H9 (cell line): Measurements from ENCODE around the gene OR2V1. TPM values are rescaled to one million over a fixed set of nuclear protein-coding genes. Genes with fewer than 3 reads are reported as not detected.

Experiments used
- DNase-seq: peaks from one replicate; pipeline ENCODE4 v3.0.0-alpha.2; 2017
- H2AFZ ChIP-seq: one replicate; pipeline ENCODE4 v1.6.1; 2013; ENCODE audit warnings: mild to moderate bottlenecking, low read length, control low read depth, moderate library complexity
- H2AK5ac ChIP-seq: 2 replicates; pipeline ENCODE4 v1.6.1; 2013; ENCODE audit warnings: low read length, control low read depth, mixed read lengths; ENCODE audit not compliant: insufficient read length
- H2BK120ac ChIP-seq: one replicate; pipeline ENCODE4 v1.6.1; 2013; ENCODE audit warnings: low read depth, mild to moderate bottlenecking, low read length, control low read depth, inconsistent platforms; ENCODE audit not compliant: poor library complexity, severe bottlenecking
- H2BK12ac ChIP-seq: 2 replicates; pipeline ENCODE4 v1.6.1; 2013; ENCODE audit warnings: low read length, control low read depth, mixed read lengths, low read depth; ENCODE audit not compliant: insufficient read length
- H2BK15ac ChIP-seq: 2 replicates; pipeline ENCODE4 v1.6.1; 2013; ENCODE audit warnings: low read depth, low read length, control low read depth
- H2BK20ac ChIP-seq: one replicate; pipeline ENCODE4 v1.6.1; 2013; ENCODE audit warnings: low read depth, mild to moderate bottlenecking, low read length, control low read depth, inconsistent platforms; ENCODE audit not compliant: poor library complexity, severe bottlenecking
- H2BK5ac ChIP-seq: 2 replicates; pipeline ENCODE4 v1.6.1; 2013; ENCODE audit warnings: low read length, control low read depth, mixed read lengths; ENCODE audit not compliant: insufficient read length
- H3K14ac ChIP-seq: 2 replicates; pipeline ENCODE4 v1.6.1; 2013; ENCODE audit warnings: low read length, control low read depth; ENCODE audit not compliant: insufficient read depth
- H3K18ac ChIP-seq: 2 replicates; pipeline ENCODE4 v1.6.1; 2013; ENCODE audit warnings: low read depth, mild to moderate bottlenecking, mixed read lengths, low read length, control low read depth; ENCODE audit not compliant: insufficient read length
- H3K23ac ChIP-seq: 2 replicates; pipeline ENCODE4 v1.6.1; 2013; ENCODE audit warnings: low read length, control low read depth, mixed read lengths, low read depth; ENCODE audit not compliant: insufficient read length
- H3K23me2 ChIP-seq: 2 replicates; pipeline ENCODE4 v1.6.1; 2013; ENCODE audit warnings: low read depth, mild to moderate bottlenecking, mixed read lengths, low read length, control low read depth; ENCODE audit not compliant: insufficient read length, poor library complexity, severe bottlenecking
- H3K27ac ChIP-seq: 2 replicates; pipeline ENCODE4 v1.5.1; 2013; ENCODE audit warnings: low read length, control low read depth, mixed read lengths, low read depth; ENCODE audit not compliant: insufficient read length
- H3K27me3 ChIP-seq: 2 replicates; pipeline ENCODE4 v1.6.1; 2013; ENCODE audit warnings: low read length, control low read depth, inconsistent platforms; ENCODE audit not compliant: insufficient read depth
- H3K4ac ChIP-seq: 2 replicates; pipeline ENCODE4 v1.6.1; 2013; ENCODE audit warnings: low read depth, mild to moderate bottlenecking, control low read depth, inconsistent platforms, low read length, moderate library complexity
- H3K4me1 ChIP-seq: 2 replicates; pipeline ENCODE4 v1.6.1; 2013; ENCODE audit warnings: low read length, control low read depth, inconsistent platforms; ENCODE audit not compliant: insufficient read depth
- H3K4me2 ChIP-seq: 2 replicates; pipeline ENCODE4 v1.6.1; 2013; ENCODE audit warnings: low read length, control low read depth, mixed read lengths; ENCODE audit not compliant: insufficient read length, insufficient read depth
- H3K56ac ChIP-seq: 2 replicates; pipeline ENCODE4 v1.6.1; 2013; ENCODE audit warnings: low read depth, mild to moderate bottlenecking, mixed read lengths, low read length, control low read depth; ENCODE audit not compliant: insufficient read length
- H3K79me1 ChIP-seq: 2 replicates; pipeline ENCODE4 v1.6.1; 2013; ENCODE audit warnings: low read depth, mild to moderate bottlenecking, moderate library complexity, low read length, control low read depth, inconsistent platforms; ENCODE audit not compliant: insufficient read depth, poor library complexity, severe bottlenecking
- H3K79me2 ChIP-seq: 2 replicates; pipeline ENCODE4 v1.6.1; 2013; ENCODE audit warnings: low read length, control low read depth, inconsistent platforms; ENCODE audit not compliant: insufficient read depth
- H3K9ac ChIP-seq: 2 replicates; pipeline ENCODE4 v1.6.1; 2013; ENCODE audit warnings: low read length, control low read depth, mixed read lengths; ENCODE audit not compliant: insufficient read length; ENCODE audit errors: extremely low read depth
- H3K9me3 ChIP-seq: one replicate; pipeline ENCODE4 v1.6.1; 2013; ENCODE audit warnings: low read depth, low read length, inconsistent platforms; ENCODE audit not compliant: control insufficient read depth
- H3T11ph ChIP-seq: one replicate; pipeline ENCODE4 v1.6.1; 2013; ENCODE audit warnings: mild to moderate bottlenecking, low read length, control low read depth, inconsistent platforms
- H4K20me1 ChIP-seq: one replicate; pipeline ENCODE4 v1.6.1; 2013; ENCODE audit not compliant: control insufficient read depth, insufficient read length, insufficient read depth
- H4K5ac ChIP-seq: 2 replicates; pipeline ENCODE4 v1.6.1; 2013; ENCODE audit warnings: low read depth, mild to moderate bottlenecking, mixed read lengths, low read length, control low read depth; ENCODE audit not compliant: insufficient read length
- H4K8ac ChIP-seq: replicated peaks from 2 replicates; pipeline ENCODE4 v1.6.1; 2013; ENCODE audit warnings: low read length, control low read depth, mixed read lengths, low read depth; ENCODE audit not compliant: insufficient read length
- H4K91ac ChIP-seq: 2 replicates; pipeline ENCODE4 v1.6.1; 2013; ENCODE audit warnings: low read depth, mild to moderate bottlenecking, moderate library complexity, mixed read lengths, low read length, control low read depth; ENCODE audit not compliant: insufficient read length
- H3K27ac Mint-ChIP-seq, 3 experiments: 2 replicates in 2 of 3; 3 replicates in 1 of 3; pipeline ENCODE4 v1.8.0; 2020 to 2021; ENCODE audit warnings: mixed read lengths in 3 of 3, mild to moderate bottlenecking in 1 of 3, moderate library complexity in 1 of 3
- H3K27me3 Mint-ChIP-seq: 2 replicates; pipeline ENCODE4 v1.8.0; 2021; ENCODE audit warnings: low read depth, mild to moderate bottlenecking, moderate library complexity, mixed read lengths
- H3K36me3 Mint-ChIP-seq, 3 experiments: 2 replicates in 2 of 3; 3 replicates in 1 of 3; pipeline ENCODE4 v1.8.0; 2020 to 2021; ENCODE audit warnings: low read depth in 3 of 3, mixed read lengths in 3 of 3; ENCODE audit not compliant: insufficient read depth in 1 of 3
- H3K4me1 Mint-ChIP-seq, 2 experiments: 2 replicates each; pipeline ENCODE4 v1.8.0; 2020; ENCODE audit warnings: mixed read lengths in 2 of 2
- H3K4me3 Mint-ChIP-seq, 2 experiments: 2 replicates in 1 of 2; 3 replicates in 1 of 2; pipeline ENCODE4 v1.8.0; 2020 to 2021; ENCODE audit warnings: mild to moderate bottlenecking in 2 of 2, mixed read lengths in 2 of 2, moderate library complexity in 1 of 2
- H3K9me3 Mint-ChIP-seq, 2 experiments: 2 replicates in 1 of 2; 3 replicates in 1 of 2; pipeline ENCODE4 v1.8.0; 2020; ENCODE audit warnings: mild to moderate bottlenecking in 2 of 2, mixed read lengths in 2 of 2, moderate library complexity in 1 of 2
- WGBS: extraction: QIAGEN DNeasy Blood & Tissue Kit; methylation state at CpG from one replicate; pipeline ENCODE4 v1.1.7; 2013; ENCODE audit warnings: missing lambda C conversion rate, low lambda C conversion rate, mixed read lengths; ENCODE audit not compliant: insufficient read length; ENCODE audit errors: extremely low coverage; 5-methylcytosine and 5-hydroxymethylcytosine counted together
- total RNA-seq: library from RNA; stranded (reverse); gene quantifications from 2 replicates; pipeline ENCODE4 v1.2.1, GENCODE V29; 2021
- TF ChIP-seq, protein P1 (sequence below): fragments of 200-600 bp; sonication (generic); conservative IDR thresholded peaks from 3 replicates; pipeline ENCODE4 v1.8.0; 2021; ENCODE audit warnings: antibody characterized with exemption, mild to moderate bottlenecking

Gene OR2V1
- total RNA-seq, 1 experiment from 2014 or later = not detected

- Mint-ChIP-seq H3K27ac (no peak overlapping the region; a peak in 1 of 7 replicates), H3K9me3 (peaks cover 10 to 21% of the 10 kb centered on the region in 2 experiments), H3K4me1 (peaks cover 20 to 32% of the 10 kb centered on the region in 2 experiments), H3K4me3 (peak overlapping the region in 1 of 2 experiments; percentile 1; a peak in 1 of 5 replicates), H3K36me3 (peaks cover under 1 to 6% (median 3%) of the 10 kb centered on the region in 3 experiments; a peak in 2 of 7 replicates), H3K27me3 (peaks cover 48% of the 10 kb centered on the region)
- no peak for DNase-seq
- H3K27ac ChIP-seq = no peak overlapping the region
- no peak overlapping the region for H4K5ac ChIP-seq
- no peak overlapping the region for H2BK20ac ChIP-seq
- H3K79me2 ChIP-seq = no peaks in the 10 kb centered on the region
- no peaks in the 10 kb centered on the region for H3K23me2 ChIP-seq
- no CpG with 5 or more reads among the region's 14 CpGs for WGBS
- peaks cover 1% of the 10 kb centered on the region; the same call in 1 of the 2 replicates for H3K4me1 ChIP-seq
- H3K9ac ChIP-seq = no peak overlapping the region
- H3K4ac ChIP-seq = no peak overlapping the region
- no peak overlapping the region for H3K14ac ChIP-seq
- no peaks in the 10 kb centered on the region for H3K27me3 ChIP-seq
- no peaks in the 10 kb centered on the region for H4K20me1 ChIP-seq
- H2AK5ac ChIP-seq = no peak overlapping the region
- H4K8ac ChIP-seq = no peak overlapping the region
- H3K79me1 ChIP-seq = no peaks in the 10 kb centered on the region
- H3K18ac ChIP-seq = no peak overlapping the region
- H3K9me3 ChIP-seq = no peaks in the 10 kb centered on the region
- no peak overlapping the region for H2AFZ ChIP-seq
- no peak overlapping the region for H2BK120ac ChIP-seq
- H2BK5ac ChIP-seq = no peak overlapping the region
- H3T11ph ChIP-seq = no peak overlapping the region
- H3K4me2 ChIP-seq = no peak overlapping the region
- no peak overlapping the region for H3K56ac ChIP-seq
- TF ChIP-seq, protein P1, sequence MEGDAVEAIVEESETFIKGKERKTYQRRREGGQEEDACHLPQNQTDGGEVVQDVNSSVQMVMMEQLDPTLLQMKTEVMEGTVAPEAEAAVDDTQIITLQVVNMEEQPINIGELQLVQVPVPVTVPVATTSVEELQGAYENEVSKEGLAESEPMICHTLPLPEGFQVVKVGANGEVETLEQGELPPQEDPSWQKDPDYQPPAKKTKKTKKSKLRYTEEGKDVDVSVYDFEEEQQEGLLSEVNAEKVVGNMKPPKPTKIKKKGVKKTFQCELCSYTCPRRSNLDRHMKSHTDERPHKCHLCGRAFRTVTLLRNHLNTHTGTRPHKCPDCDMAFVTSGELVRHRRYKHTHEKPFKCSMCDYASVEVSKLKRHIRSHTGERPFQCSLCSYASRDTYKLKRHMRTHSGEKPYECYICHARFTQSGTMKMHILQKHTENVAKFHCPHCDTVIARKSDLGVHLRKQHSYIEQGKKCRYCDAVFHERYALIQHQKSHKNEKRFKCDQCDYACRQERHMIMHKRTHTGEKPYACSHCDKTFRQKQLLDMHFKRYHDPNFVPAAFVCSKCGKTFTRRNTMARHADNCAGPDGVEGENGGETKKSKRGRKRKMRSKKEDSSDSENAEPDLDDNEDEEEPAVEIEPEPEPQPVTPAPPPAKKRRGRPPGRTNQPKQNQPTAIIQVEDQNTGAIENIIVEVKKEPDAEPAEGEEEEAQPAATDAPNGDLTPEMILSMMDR = no peak
- H4K91ac ChIP-seq = no peak overlapping the region
- no peak overlapping the region for H3K23ac ChIP-seq
- no peak overlapping the region for H2BK15ac ChIP-seq
- no peak overlapping the region for H2BK12ac ChIP-seq
Measured at GRCh38 chr5:181149806-181150733, 19.1 kb upstream of the OR2V1 start.
